GM12878 (cell line): Measurements from ENCODE around the gene PUSL1.

ENCODE experiments used
- BACH1 ChIP-seq: fragments of 450-650 bp; IDR thresholded peaks from 2 replicates; pipeline ENCODE4 v1.6.1; 2017; ENCODE audit warnings: mild to moderate bottlenecking, borderline replicate concordance
- CHD1 ChIP-seq: IDR thresholded peaks from 2 replicates; pipeline ENCODE4 v1.6.1; 2012; ENCODE audit warnings: low read depth, low read length, improper control_type of control experiment
- CTCF ChIP-seq, 3 experiments: IDR thresholded peaks in 2 of 3; conservative IDR thresholded peaks in 1 of 3; 2 replicates each; pipeline ENCODE4 v1.5.1; 2011; ENCODE audit warnings: low read depth in 3 of 3, low read length in 3 of 3, mild to moderate bottlenecking in 3 of 3, control low read depth in 2 of 3, moderate library complexity in 2 of 3, inconsistent platforms in 1 of 3, mixed read lengths in 1 of 3; ENCODE audit not compliant: control insufficient read depth in 2 of 3, insufficient read depth in 1 of 3; ENCODE audit errors: extremely low read depth in 1 of 3
- EP300 ChIP-seq, 2 experiments: fragments of 150-350 bp in 1 of 2; IDR thresholded peaks; 2 replicates each; pipeline ENCODE4 v1.6.1; 2011 to 2012; ENCODE audit warnings: low read depth in 2 of 2, low read length in 2 of 2, borderline replicate concordance in 1 of 2, improper control_type of control experiment in 1 of 2, inconsistent platforms in 1 of 2; ENCODE audit not compliant: control insufficient read depth in 1 of 2
- EZH2 ChIP-seq: IDR thresholded peaks from 2 replicates; pipeline ENCODE4 v1.6.1; 2012; ENCODE audit warnings: low read depth, mild to moderate bottlenecking, control low read depth, inconsistent platforms, low read length, borderline replicate concordance; ENCODE audit not compliant: control insufficient read depth
- FOXK2 ChIP-seq: fragments of 450-650 bp; IDR thresholded peaks from 2 replicates; pipeline ENCODE4 v1.6.1; 2017; ENCODE audit warnings: mild to moderate bottlenecking, moderate library complexity
- JUND ChIP-seq: IDR thresholded peaks from 2 replicates; pipeline ENCODE4 v1.6.1; 2012; ENCODE audit warnings: low read depth, mild to moderate bottlenecking, low read length, improper control_type of control experiment, moderate library complexity
- POLR2A ChIP-seq: IDR thresholded peaks from 2 replicates; pipeline ENCODE4 v1.6.1; 2011; ENCODE audit warnings: low read depth, mild to moderate bottlenecking, low read length
- POLR2AphosphoS5 ChIP-seq: IDR thresholded peaks from 2 replicates; pipeline ENCODE4 v1.6.1; 2011; ENCODE audit warnings: mild to moderate bottlenecking, low read length, inconsistent platforms
- RCOR1 ChIP-seq: conservative IDR thresholded peaks from 2 replicates; pipeline ENCODE4 v1.6.1; 2012; ENCODE audit warnings: low read depth, low read length, improper control_type of control experiment
- SREBF1 ChIP-seq: IDR thresholded peaks from 2 replicates; pipeline ENCODE4 v1.6.1; 2012; ENCODE audit warnings: mild to moderate bottlenecking, low read length
- USF2 ChIP-seq: IDR thresholded peaks from 2 replicates; pipeline ENCODE4 v1.6.1; 2011; ENCODE audit warnings: low read depth, low read length, improper control_type of control experiment, borderline replicate concordance

- TF ChIP-seq EP300 (IDR thresholded peaks at IDR 0.05; ENCODE audit: borderline replicate concordance in 1 of 2, control insufficient read depth in 1 of 2, low read depth in 2 of 2, low read length in 2 of 2) (no peak), EZH2 (no peak), CHD1 (no peak), RCOR1 (no peak), POLR2AphosphoS5 (no peak), FOXK2 (no peak), CTCF (IDR thresholded peaks at IDR 0.05 in 2 of 3, conservative IDR thresholded peaks at IDR 0.05 in 1 of 3; ENCODE audit: control insufficient read depth in 2 of 3, extremely low read depth in 1 of 3, insufficient read depth in 1 of 3, low read depth in 3 of 3, low read length in 3 of 3) (no peak), POLR2A (no peak), JUND (no peak), USF2 (no peak), SREBF1 (no peak), BACH1 (no peak)
Observed at GRCh38 chr1:1359664-1360468, 51.5 kb downstream of the PUSL1 start.
